Adipocyte (in vitro differentiated cells): ENCODE measurements around the gene CCDC74A.
"Not testable (repeated sequence)": the region's sequence is repeated elsewhere in the genome, so short reads cannot be mapped to it uniquely, and the experiment has no call there.

Experiments
- DNase-seq: peaks from one replicate; pipeline ENCODE4 v3.0.0-alpha.2; 2015; ENCODE audit warnings: low read depth
- H3K27me3 ChIP-seq: replicated peaks from 2 replicates; pipeline ENCODE4 v1.7.0; 2013; ENCODE audit warnings: mild to moderate bottlenecking, low read length, moderate library complexity; ENCODE audit not compliant: control insufficient read depth, insufficient read depth
- H3K36me3 ChIP-seq: 2 replicates; pipeline ENCODE4 v1.7.0; 2013; ENCODE audit warnings: low read length, mild to moderate bottlenecking, moderate library complexity; ENCODE audit not compliant: control insufficient read depth, insufficient read depth, severe bottlenecking
- H3K4me1 ChIP-seq: 2 replicates; pipeline ENCODE4 v1.7.0; 2013; ENCODE audit warnings: mild to moderate bottlenecking, low read length, moderate library complexity; ENCODE audit not compliant: control insufficient read depth, insufficient read depth
- H3K4me3 ChIP-seq: 2 replicates; pipeline ENCODE4 v1.7.0; 2013; ENCODE audit warnings: mild to moderate bottlenecking, low read length, moderate library complexity
- H3K9ac ChIP-seq: 2 replicates; pipeline ENCODE4 v1.7.0; 2013; ENCODE audit warnings: mild to moderate bottlenecking, low read length, moderate library complexity
- H3K9me3 ChIP-seq: 2 replicates; pipeline ENCODE4 v1.7.0; 2013; ENCODE audit warnings: mild to moderate bottlenecking, low read length, moderate library complexity; ENCODE audit not compliant: control insufficient read depth

CCDC74A gene

GRCh38 chr2:131544006-131544812, 16.5 kb downstream of the CCDC74A start:
- H3K4me1 ChIP-seq, H3K9ac ChIP-seq, H3K27me3 ChIP-seq, H3K36me3 ChIP-seq, H3K9me3 ChIP-seq, H3K4me3 ChIP-seq, DNase-seq: not testable (repeated sequence)

GRCh38 chr2:131544813-131545165, 17.1 kb downstream of the CCDC74A start:
- H3K9ac ChIP-seq, H3K4me1 ChIP-seq, H3K36me3 ChIP-seq, H3K4me3 ChIP-seq, DNase-seq, H3K27me3 ChIP-seq, H3K9me3 ChIP-seq: not testable (repeated sequence)

- Histone ChIP-seq H3K27me3 (peaks cover 8% of the 10 kb centered on the region), H3K4me1 (no peaks in the 10 kb centered on the region), H3K36me3 (no peaks in the 10 kb centered on the region), H3K4me3 (no peak overlapping the region), H3K9ac (no peak overlapping the region), H3K9me3 (no peaks in the 10 kb centered on the region)
- no peak for DNase-seq
Observed at GRCh38 chr2:131552871-131553270, 25.2 kb downstream of the CCDC74A start.

GRCh38 chr2:131556998-131557397, 29.3 kb downstream of the CCDC74A start:
- Histone ChIP-seq H3K9me3 (no peaks in the 10 kb centered on the region), H3K9ac (no peak overlapping the region), H3K27me3 (peaks cover 20% of the 10 kb centered on the region), H3K36me3 (no peaks in the 10 kb centered on the region), H3K4me1 (no peaks in the 10 kb centered on the region), H3K4me3 (no peak overlapping the region)
- DNase-seq, result no peak

GRCh38 chr2:131557558-131558321, 30.1 kb downstream of the CCDC74A start:
- no peak overlapping the region for H3K9ac ChIP-seq
- peaks cover 20% of the 10 kb centered on the region for H3K27me3 ChIP-seq
- no peaks in the 10 kb centered on the region for H3K4me1 ChIP-seq
- no peaks in the 10 kb centered on the region for H3K9me3 ChIP-seq
- no peak for DNase-seq
- H3K4me3 ChIP-seq, result no peak overlapping the region
- H3K36me3 ChIP-seq, result no peaks in the 10 kb centered on the region

- H3K9me3 ChIP-seq, result no peaks in the 10 kb centered on the region
- no peak overlapping the region for H3K9ac ChIP-seq
- no peaks in the 10 kb centered on the region for H3K4me1 ChIP-seq
- no peak overlapping the region for H3K4me3 ChIP-seq
- peaks cover 6% of the 10 kb centered on the region for H3K27me3 ChIP-seq
- DNase-seq, result no peak
- H3K36me3 ChIP-seq, result no peaks in the 10 kb centered on the region
Observed at GRCh38 chr2:131566371-131566770, 38.7 kb downstream of the CCDC74A start.

- H3K4me3 ChIP-seq, result no peak overlapping the region
- no peak for DNase-seq
- H3K9ac ChIP-seq, result no peak overlapping the region
- H3K27me3 ChIP-seq, result peaks cover 6% of the 10 kb centered on the region
- no peaks in the 10 kb centered on the region for H3K36me3 ChIP-seq
- H3K9me3 ChIP-seq, result no peaks in the 10 kb centered on the region
- H3K4me1 ChIP-seq, result no peaks in the 10 kb centered on the region
Observed at GRCh38 chr2:131567891-131568290, 40.2 kb downstream of the CCDC74A start.

- not testable (repeated sequence) for H3K27me3 ChIP-seq, H3K9me3 ChIP-seq, H3K4me1 ChIP-seq, H3K9ac ChIP-seq, H3K36me3 ChIP-seq, H3K4me3 ChIP-seq, DNase-seq
Observed at GRCh38 chr2:131568401-131568800, 40.7 kb downstream of the CCDC74A start.

- H3K9ac ChIP-seq, result no peak overlapping the region
- no peaks in the 10 kb centered on the region for H3K27me3 ChIP-seq
- DNase-seq, result no peak
- H3K4me3 ChIP-seq, result no peak overlapping the region
- H3K4me1 ChIP-seq, result no peaks in the 10 kb centered on the region
- no peaks in the 10 kb centered on the region for H3K36me3 ChIP-seq
- no peaks in the 10 kb centered on the region for H3K9me3 ChIP-seq
Observed at GRCh38 chr2:131572175-131572574, 44.5 kb downstream of the CCDC74A start.

GRCh38 chr2:131577812-131578211, 50.1 kb downstream of the CCDC74A start:
- Histone ChIP-seq H3K9me3 (peaks cover 3% of the 10 kb centered on the region), H3K4me1 (no peaks in the 10 kb centered on the region), H3K4me3 (no peak overlapping the region), H3K9ac (no peak overlapping the region), H3K36me3 (no peaks in the 10 kb centered on the region), H3K27me3 (peaks cover 18% of the 10 kb centered on the region)
- DNase-seq, result no peak

- H3K36me3 ChIP-seq, result no peaks in the 10 kb centered on the region
- no peak overlapping the region for H3K9ac ChIP-seq
- no peak overlapping the region for H3K4me3 ChIP-seq
- no peaks in the 10 kb centered on the region for H3K4me1 ChIP-seq
- DNase-seq, result no peak
- peaks cover 4% of the 10 kb centered on the region for H3K9me3 ChIP-seq
- H3K27me3 ChIP-seq, result peaks cover 24% of the 10 kb centered on the region
Observed at GRCh38 chr2:131580187-131580586, 52.5 kb downstream of the CCDC74A start.
